Loucy (cell line): ENCODE results near the gene DIDO1.

ENCODE experiments used
- H2AFZ ChIP-seq: fragments of 200-600 bp; sonication (generic); 2 replicates; pipeline ENCODE4 v1.6.0; 2016; ENCODE audit warnings: antibody characterized with exemption, mild to moderate bottlenecking, low read length, moderate library complexity
- H3F3A ChIP-seq: fragments of 200-600 bp; 2 replicates; pipeline ENCODE4 v1.6.0; 2016; ENCODE audit warnings: antibody characterized with exemption, low read depth, mild to moderate bottlenecking
- H3K27me3 ChIP-seq: fragments of 200-600 bp; sonication (generic); 2 replicates; pipeline ENCODE4 v1.6.1; 2014; ENCODE audit warnings: low read length, mild to moderate bottlenecking; ENCODE audit not compliant: insufficient read depth, poor library complexity, severe bottlenecking
- H3K36me3 ChIP-seq: fragments of 200-600 bp; sonication (generic); 2 replicates; pipeline ENCODE4 v1.6.1; 2016; ENCODE audit warnings: low read length; ENCODE audit not compliant: insufficient read depth
- H3K4me1 ChIP-seq: fragments of 200-600 bp; sonication (generic); 2 replicates; pipeline ENCODE4 v1.5.1; 2014; ENCODE audit warnings: low read length, mild to moderate bottlenecking; ENCODE audit not compliant: insufficient read depth, poor library complexity, severe bottlenecking
- H3K4me2 ChIP-seq: fragments of 200-600 bp; sonication (generic); 2 replicates; pipeline ENCODE4 v1.6.0; 2014; ENCODE audit warnings: antibody characterized with exemption, low read length, low read depth, mild to moderate bottlenecking; ENCODE audit not compliant: poor library complexity, severe bottlenecking
- H3K4me3 ChIP-seq: fragments of 200-600 bp; sonication (generic); 2 replicates; pipeline ENCODE4 v1.5.1; 2014; ENCODE audit warnings: low read length, mild to moderate bottlenecking, mixed read lengths; ENCODE audit not compliant: poor library complexity, severe bottlenecking
- H3K79me2 ChIP-seq: fragments of 200-600 bp; sonication (generic); 2 replicates; pipeline ENCODE4 v1.6.1; 2014; ENCODE audit warnings: low read length; ENCODE audit not compliant: insufficient read depth
- H3K9ac ChIP-seq: fragments of 200-600 bp; sonication (generic); 2 replicates; pipeline ENCODE4 v1.6.0; 2014; ENCODE audit warnings: mild to moderate bottlenecking, low read depth, low read length, moderate library complexity; ENCODE audit not compliant: poor library complexity, severe bottlenecking
- H3K9me2 ChIP-seq: fragments of 200-600 bp; sonication (generic); replicated peaks from 2 replicates; pipeline ENCODE4 v1.6.1; 2016; ENCODE audit warnings: low read depth, low read length, mixed read lengths
- H3K9me3 ChIP-seq: fragments of 200-600 bp; sonication (generic); 2 replicates; pipeline ENCODE4 v1.6.1; 2014; ENCODE audit warnings: mild to moderate bottlenecking, antibody characterized with exemption, low read length, low read depth; ENCODE audit not compliant: insufficient read depth
- H4K20me1 ChIP-seq: fragments of 200-600 bp; sonication (generic); 2 replicates; pipeline ENCODE4 v1.6.0; 2014; ENCODE audit warnings: antibody characterized with exemption, low read length, mild to moderate bottlenecking; ENCODE audit not compliant: insufficient read depth, poor library complexity, severe bottlenecking
- CTCF ChIP-seq: fragments of 200-600 bp; sonication (generic); conservative IDR thresholded peaks from 2 replicates; pipeline ENCODE4 v1.5.1; 2014; ENCODE audit warnings: mild to moderate bottlenecking, antibody characterized with exemption, low read length
- EZH2phosphoT487 ChIP-seq: fragments of 200-600 bp; IDR thresholded peaks from 2 replicates; pipeline ENCODE4 v1.6.1; 2018; ENCODE audit warnings: antibody characterized with exemption, mild to moderate bottlenecking, moderate library complexity, borderline replicate concordance

Gene DIDO1

GRCh38 chr20:62861726-62862336 is 64.5 kb downstream of the DIDO1 start, which contains the start of gene TCFL5:
TSS of gene TCFL5 (minus strand) at chr20:62861822. CDS start at chr20:62861670, 152 bp downstream.
- Histone ChIP-seq H3K9ac (peak within 1 kb of the TSS; percentile 80), H4K20me1 (peaks cover 6% of the 10 kb centered on the region)
- no peak for TF ChIP-seq EZH2phosphoT487
- TF ChIP-seq CTCF = no peak

DNA sequence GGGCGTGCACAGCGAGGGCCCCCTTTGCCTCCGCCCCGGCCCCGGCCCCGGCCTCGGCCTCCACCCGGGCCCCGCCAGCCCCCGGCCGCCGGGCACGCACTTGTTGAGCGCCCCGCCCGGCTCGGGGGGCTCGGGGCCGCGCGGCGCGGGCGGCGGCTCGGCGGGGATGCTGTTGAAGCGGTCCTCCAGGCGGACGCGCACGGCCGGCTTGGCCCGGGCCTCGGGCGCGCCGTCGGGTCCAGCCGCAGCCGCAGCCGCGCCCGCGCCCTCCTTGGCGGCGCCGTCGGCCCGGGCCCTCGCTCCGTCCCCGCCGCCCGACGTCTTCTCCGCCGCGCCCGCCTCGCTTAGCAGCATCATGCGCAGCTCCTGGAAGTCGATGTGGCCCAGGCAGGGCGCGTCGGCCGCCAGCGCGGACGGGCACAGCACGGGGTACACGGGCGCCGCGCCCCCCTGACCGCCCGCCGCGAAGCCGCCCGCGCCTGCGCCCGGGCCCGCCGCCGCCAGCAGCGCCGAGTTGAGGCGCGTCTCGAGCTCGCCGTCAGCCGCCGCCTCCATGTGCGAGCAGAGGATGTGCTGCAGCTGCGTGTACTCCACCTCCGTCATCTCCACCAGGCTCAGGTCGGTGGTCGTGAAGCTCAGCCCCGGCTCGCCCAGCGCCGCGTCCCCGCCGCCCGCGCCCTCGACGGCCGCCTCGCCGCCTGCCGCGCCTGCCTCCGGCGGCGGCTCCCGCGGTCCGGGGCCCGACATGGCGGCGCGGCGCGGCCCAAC is 65.2 kb downstream of the DIDO1 start:
- peak overlapping the region; percentile 80 for H3K9ac ChIP-seq
- peaks cover 6% of the 10 kb centered on the region for H4K20me1 ChIP-seq
- H3K79me2 ChIP-seq = peaks cover 41% of the 10 kb centered on the region
- no peaks in the 10 kb centered on the region for H3K9me3 ChIP-seq
- no peak for TF ChIP-seq CTCF
- TF ChIP-seq EZH2phosphoT487 = no peak
- peaks cover 6% of the 10 kb centered on the region; the same call in 1 of the 2 replicates for H3K36me3 ChIP-seq
- H3K27me3 ChIP-seq = no peaks in the 10 kb centered on the region
- no peaks in the 10 kb centered on the region for H3K9me2 ChIP-seq
- H2AFZ ChIP-seq = no peak overlapping the region
- peak overlapping the region; percentile 77 for H3K4me2 ChIP-seq
- no peaks in the 10 kb centered on the region for H3F3A ChIP-seq
- H3K4me3 ChIP-seq = peak overlapping the region; percentile 77
- H3K4me1 ChIP-seq = peaks cover 19% of the 10 kb centered on the region

More at GRCh38 chr20:62861726-62862336, 64.5 kb downstream of the DIDO1 start, which contains the start of gene TCFL5:
- no peaks in the 10 kb centered on the region for H3F3A ChIP-seq
- H2AFZ ChIP-seq = no peak within 1 kb of the TSS
- H3K79me2 ChIP-seq = peaks cover 38% of the 10 kb centered on the region
- peak within 1 kb of the TSS; percentile 77 for H3K4me3 ChIP-seq
- peaks cover 19% of the 10 kb centered on the region for H3K4me1 ChIP-seq
- H3K4me2 ChIP-seq = peak within 1 kb of the TSS; percentile 77
- H3K36me3 ChIP-seq = peaks cover 4% of the 10 kb centered on the region; the same call in 1 of the 2 replicates
- no peaks in the 10 kb centered on the region for H3K27me3 ChIP-seq
- H3K9me2 ChIP-seq = no peaks in the 10 kb centered on the region
- no peaks in the 10 kb centered on the region for H3K9me3 ChIP-seq

DNA sequence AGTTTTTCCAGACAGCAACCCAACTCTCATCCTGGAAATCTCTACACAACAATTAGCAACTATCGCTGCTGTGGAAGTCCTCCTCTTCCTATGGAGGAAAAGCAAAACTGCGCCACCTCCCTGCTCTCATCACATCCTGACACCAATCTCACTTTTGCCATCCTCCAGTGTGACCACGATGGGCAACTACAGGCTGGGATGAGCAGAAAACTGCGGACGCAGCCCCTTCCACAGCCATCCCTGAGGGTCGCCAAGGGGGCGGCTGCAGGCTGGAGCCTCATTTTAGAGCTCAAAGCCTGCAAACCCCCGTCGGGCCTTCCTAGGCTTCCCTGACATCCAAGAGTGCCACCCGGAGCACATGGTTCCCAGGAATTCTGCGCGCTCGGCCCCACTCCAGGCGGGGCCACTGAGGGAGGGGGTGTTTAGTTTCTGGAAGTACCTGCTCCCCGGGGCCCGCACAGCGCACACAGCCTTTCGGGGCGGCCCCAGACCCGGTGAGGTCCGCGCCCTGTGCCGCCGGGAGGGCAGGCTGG is 65.8 kb downstream of the DIDO1 start:
- Histone ChIP-seq H3K36me3 (peaks cover 6% of the 10 kb centered on the region; the same call in 1 of the 2 replicates), H3K4me1 (peaks cover 19% of the 10 kb centered on the region), H3K79me2 (peaks cover 41% of the 10 kb centered on the region), H3K9me3 (no peaks in the 10 kb centered on the region), H3K9ac (peak overlapping the region; percentile 80), H3K4me3 (peak overlapping the region; percentile 77), H4K20me1 (peaks cover 6% of the 10 kb centered on the region), H2AFZ (no peak overlapping the region), H3K27me3 (no peaks in the 10 kb centered on the region), H3K9me2 (no peaks in the 10 kb centered on the region), H3F3A (no peaks in the 10 kb centered on the region), H3K4me2 (peak overlapping the region; percentile 77)
- TF ChIP-seq EZH2phosphoT487 (no peak), CTCF (peak; percentile 37)
